Fibroblast of skin of right quadriceps (primary cell): Measurements from ENCODE around the gene TLX1.

Experiments used
- DNase-seq: peaks from one replicate; pipeline ENCODE4 v3.0.0-alpha.2; 2013

TLX1 gene

DNA sequence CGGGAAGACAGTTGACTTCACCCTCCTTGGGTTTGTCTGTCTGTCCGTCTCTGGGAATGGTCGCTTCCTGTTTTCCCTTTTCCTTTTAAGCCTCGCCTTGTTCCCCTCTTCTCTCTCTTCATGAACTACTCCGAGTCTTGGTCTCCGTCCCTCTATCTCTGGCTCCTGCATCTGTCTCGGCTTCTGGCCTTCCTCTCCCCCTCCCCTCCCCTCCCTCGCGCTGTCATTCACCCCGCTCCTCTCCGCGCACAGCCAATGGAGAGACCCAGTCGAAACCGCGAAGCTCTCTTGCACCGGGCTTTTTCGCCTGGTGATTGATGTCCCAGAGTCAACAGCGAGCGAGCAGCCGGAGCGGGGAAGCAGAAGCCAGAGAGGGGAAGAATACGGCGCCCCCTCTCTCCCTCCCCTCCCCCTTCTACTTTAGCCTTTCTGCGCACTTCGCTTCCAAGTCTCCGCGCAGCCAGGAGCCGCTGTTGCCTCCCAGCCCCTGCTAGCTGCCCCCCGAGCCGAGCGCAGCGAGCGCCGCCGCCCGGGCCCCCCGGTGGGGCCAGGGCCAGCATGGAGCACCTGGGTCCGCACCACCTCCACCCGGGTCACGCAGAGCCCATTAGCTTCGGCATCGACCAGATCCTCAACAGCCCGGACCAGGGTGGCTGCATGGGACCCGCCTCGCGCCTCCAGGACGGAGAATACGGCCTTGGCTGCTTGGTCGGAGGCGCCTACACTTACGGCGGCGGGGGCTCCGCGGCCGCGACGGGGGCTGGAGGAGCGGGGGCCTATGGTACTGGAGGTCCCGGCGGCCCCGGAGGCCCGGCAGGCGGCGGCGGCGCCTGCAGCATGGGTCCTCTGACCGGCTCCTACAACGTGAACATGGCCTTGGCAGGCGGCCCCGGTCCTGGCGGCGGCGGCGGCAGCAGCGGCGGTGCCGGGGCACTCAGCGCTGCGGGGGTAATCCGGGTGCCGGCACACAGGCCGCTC, at the start of gene TLX1:
Gene TLX1, plus strand, starts transcription at position 317 of the 978 bp plus-strand sequence. Its CDS starts 242 bp downstream, at position 559.
- no peak for DNase-seq

DNA sequence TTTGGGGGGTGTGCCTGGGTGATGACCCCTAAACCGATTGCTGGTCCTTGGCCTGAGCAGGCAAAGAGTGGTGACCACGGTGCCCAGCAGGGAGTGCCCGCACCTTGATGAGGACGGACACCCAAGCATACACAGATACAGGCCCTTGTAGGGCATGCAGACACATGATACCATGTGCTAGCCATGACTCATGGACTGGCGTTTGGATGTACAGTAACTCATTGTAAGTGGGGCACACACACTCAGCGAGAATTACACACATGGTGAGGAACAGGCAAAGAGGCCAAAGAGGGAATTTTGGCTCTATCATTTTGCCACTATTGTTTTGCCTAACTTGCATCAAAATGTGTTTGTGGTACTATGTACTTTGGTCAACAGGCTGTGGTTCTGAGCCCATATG, 45.3 kb upstream of the TLX1 start:
- no peak for DNase-seq

DNA sequence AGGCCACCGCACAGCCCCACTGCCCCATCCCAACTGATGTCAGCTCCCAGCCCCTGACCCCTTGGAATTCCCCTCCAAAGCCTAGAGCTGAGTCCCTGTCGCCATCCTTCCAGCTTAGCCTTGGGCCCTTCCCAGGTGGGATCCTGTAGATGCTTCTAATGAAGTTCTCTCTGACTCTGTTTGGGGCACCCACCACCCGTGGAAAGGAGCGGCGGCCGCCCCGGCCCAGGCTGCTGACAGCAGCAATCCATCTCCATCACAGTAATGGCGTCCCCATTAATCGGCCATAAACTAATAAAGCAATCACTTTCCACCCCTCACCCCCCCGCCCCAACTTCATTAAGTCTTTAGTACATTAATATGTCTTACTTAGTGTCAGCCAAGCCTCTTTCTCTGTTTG, 43.7 kb upstream of the TLX1 start:
- no peak for DNase-seq

DNA sequence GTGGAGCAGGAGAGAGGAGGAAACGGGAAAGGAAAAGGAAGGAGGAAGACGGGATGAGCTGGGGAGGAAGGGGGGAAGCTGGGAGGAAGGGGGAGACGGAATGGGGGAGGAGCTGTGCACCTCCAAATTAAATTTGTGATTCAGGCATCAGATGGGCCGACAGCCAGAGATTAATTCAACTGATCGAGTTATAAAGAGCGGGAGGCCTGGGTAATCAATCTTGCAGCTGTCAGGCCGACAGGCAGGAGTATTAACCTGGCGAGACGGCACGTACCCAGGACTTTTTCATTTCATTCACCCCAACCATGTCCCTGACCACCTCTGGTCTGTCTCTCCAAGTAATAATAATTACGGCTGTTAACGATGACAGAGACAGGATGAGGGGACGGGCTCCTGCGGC, 43.1 kb upstream of the TLX1 start:
- DNase-seq = no peak

DNA sequence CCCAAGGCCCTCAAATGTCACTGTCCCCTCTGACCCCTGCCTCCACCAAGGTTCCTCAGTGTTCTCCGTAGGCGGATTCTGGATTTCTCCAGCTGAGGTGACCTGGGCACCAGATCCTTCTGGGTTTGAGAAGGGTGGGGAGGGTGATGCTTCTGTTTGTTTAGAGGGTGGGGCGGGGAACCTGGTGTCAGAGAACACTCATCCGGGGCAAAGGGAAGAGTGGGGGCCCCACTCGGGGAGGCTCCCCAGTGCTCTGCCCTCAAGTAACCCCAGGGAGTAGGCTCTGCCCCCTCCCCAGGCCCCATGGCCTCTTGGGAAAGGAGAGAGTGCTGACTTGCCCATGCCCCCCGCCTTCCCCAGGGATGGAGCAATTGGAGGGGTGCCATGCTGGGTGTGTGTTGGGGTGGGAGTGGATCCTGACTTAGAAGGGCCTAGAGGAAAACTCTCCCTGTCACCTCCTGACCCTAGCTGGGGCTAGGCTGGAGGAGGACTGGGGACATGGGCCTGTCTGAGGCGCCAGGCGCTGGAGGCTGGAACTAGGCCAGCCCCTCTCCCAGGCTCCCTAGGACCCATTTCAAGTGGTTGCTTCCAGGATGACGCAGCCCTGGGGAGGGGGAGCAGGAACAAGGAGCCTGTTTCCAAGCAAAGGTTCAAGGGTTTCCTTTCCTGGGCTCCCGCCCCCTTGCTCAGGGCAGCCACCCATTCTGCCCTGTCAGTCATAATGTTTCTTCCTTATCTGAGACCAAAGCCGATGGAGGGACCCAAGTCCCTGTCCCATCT, 41.4 kb upstream of the TLX1 start:
- DNase-seq = no peak

DNA sequence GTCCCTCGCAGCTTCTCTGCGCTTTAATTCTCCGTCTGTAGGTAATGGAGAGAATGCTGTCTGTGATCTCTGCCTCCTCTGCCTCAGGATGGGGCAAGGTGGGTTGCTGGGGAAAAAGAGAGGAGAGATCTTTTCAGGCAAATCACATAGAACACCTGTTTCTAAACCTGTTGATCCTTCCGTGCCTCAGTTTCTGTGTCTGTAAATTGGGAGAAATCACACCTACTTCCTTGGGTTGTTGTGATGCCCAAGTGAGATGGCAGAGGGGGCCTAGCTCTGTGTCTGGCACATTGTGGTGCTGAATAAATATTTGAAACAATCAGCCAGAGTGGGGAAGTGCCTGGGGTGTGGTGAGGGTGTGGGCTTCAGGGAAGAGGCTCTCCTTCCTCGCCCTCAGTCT, 40.5 kb upstream of the TLX1 start:
- DNase-seq = no peak

DNA sequence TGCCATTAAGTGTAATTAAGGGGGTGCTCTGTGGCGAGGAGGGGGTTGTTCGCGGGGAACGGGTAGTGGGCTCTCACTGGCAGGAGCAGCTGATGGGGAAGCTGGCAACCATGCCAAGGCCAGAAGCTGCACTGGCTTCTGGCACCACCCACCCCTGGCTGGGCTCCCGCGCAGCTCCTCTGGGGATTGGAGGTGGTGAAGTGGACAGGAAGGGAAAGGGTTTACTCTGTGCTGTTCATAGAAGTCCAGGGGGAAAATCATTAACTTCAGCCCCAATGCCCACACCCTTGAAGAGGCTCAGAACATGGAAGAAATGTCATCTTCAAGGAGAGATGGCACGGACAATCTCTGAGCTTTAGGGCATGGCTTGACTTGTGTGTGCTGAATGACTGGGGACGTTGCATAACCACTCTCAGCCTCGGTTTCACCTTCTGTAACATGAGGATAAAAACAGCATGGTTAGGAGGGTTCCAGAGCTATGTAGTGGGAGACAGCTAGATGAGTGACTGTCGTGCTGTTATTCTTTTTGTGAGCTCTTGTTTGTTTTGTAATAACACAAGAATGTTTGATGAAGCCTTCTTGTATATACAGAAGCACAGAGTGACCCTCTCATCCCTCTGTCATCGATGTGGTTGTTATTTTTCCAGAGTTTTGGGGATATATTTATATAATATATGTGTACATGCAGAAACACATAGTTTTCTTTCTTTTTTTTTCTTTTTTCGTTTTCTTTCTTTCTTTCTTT, 39.4 kb upstream of the TLX1 start:
- no peak for DNase-seq

DNA sequence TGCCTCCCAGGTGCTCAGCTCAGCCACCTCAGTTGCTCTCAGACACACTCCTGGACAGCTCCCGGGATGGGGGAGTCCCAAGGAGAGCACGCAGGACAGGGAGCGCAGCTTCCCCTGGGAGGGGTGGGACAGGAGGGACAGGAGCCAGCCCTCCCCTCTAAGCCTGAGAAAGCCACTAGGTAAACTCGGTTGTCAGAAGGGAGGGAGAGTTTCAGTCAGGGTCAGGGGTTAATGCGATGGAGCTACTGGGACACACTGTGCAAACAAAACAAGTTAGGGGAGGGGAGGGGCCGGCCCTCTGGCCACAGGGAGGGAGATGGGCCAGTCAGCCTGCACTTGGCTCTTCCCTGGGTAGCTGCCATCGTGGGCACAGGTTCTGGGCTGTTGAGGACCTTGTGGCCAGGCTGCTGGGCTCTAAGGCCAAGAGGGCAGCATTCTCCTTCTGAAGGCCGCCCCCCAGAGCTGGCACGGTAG, 38.2 kb upstream of the TLX1 start:
- DNase-seq = no peak

DNA sequence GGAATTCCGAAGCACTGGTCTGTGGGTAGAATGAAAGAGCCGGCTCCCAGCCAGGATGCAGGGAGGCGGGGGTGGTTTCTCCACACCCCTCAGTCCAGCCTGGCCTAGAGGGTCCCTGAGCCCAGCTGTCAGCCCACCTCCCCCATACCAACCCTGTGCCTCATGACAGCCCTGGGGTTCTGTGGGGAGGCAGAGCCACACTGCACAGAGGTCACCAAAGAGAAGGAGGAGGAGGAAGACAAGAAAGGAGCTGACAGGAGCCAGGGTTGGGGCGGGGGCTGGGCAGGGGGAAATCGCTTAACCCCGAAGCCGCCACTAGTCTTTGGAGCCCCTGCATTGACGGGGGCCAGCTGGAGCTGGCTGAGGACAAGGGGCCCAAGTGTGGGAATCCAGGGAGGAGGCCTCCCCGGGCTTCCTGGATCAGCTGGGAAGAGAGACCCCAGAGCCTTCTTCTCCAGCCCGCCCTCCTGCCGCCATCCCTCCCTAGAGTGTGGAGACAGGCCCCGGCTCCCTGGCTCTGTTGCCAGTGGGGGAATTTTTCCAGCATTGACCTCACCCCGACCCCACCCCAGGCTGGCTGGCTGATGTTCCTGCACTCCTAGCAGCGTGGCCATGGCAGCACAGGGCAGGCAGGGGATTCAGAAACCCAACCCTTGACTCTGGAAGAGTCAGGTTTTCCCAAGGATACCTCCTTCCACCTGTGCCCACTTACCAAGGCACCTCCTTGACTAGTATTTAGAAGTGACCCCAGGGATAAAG, 36.8 kb upstream of the TLX1 start:
- no peak for DNase-seq

DNA sequence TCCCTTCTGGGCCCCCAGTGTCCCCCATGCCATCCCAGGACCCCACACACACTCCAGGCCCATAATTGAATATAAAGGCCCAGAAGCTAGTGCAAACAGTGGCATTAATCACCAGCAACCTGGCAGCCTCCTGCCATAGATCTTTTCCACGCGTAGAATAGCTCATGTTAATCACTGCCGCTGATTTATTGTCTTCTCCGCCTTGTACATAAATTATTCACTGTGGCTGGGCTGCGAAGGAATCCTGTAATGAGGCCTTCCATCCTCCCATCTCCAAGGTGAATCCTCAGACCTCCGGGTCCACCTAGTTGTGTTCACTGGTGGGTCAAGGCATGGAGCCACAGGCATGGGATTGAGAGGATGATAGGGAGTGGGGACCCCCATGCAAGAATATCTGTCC, 36.1 kb upstream of the TLX1 start:
- DNase-seq = no peak

DNA sequence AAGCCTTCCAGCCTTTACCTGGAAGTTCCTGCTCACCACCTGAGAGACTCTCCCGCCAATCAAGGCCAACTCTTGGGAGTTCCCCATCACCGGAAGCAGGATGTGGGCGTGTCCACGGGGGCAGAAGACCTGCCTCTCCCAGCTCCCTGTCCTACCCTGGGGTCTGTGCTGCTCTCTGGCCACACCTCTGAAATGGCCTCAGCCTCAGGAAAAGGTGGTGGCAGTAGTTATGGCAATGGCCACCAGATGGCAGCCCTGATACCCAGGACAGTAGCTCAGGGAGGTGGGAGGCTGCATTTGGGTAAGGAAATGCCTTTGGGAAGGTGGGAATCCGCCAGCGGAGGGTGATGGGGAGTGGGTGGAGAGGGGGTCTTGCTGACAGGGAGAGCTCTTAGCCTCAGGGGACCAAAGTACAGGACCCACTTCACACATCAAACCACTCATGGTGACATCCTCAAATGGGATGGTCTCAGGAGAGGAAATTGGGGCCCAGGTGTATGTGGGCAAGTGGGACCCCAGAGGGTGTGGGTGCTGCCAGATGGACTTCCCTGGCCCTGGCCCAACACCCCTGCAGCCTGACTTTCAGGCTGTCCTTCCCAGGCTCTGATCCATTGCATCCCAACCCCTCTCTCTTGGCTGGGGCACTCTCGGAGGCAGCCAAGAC, 35.4 kb upstream of the TLX1 start:
- DNase-seq = peak; percentile 51

DNA sequence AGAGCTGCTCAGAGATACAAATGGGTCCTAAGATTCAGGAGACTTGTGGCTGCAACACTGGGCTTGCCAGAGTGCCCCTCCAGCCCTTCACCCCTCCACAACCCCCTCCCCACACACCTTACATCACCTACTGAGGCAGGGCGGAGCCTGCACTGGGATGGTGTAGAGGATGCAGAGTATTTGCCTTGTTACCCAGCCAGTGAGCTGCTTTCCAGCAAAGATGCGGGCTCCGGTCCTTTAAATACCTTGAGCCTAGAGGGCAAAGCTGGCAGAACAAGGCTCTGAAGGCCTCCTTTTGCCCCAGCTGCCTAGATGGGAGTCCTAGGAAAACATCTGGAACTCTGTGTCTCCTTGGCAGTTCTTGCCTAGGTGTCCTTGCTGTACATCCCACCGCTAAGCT, 34.7 kb upstream of the TLX1 start:
- DNase-seq = no peak

DNA sequence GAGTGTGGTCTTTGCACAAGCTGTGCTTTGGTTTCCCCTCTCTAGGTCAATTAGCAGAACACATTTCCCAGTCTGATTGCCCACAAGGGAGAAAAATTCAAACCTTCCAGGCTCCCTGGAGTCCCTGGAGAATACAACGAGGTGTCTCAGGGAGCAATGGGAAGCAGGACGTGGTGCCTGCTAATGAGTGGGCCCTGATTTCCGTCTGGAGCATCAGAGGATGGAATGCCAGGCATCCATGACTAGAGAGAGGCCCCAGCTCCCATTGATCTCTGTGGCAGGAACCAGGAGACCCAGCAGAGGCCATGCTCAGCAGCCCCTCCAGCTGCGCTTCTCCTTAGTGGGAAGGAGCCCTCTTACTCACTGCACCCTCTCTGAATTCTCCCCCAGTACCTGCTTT, 33.2 kb upstream of the TLX1 start:
- no peak for DNase-seq

DNA sequence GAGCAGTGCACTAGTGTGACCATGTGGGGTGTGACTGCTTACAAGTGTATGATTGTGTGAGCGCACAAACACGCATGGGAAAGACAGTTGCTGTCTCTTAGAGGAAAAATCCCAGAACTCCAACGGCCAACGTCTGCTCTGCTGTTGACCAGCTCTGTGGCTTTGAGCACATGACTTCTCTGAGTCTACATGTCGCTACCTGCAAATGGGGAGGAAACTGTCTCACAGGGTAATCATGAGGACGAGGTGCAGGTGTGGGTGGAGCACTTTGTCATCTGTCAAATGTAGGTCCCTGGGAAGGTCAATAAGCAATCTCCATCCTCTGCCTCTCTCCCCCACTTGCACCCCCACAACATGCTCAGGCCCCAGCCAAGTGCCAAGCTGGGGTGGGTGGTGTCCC, 31.2 kb upstream of the TLX1 start:
- no peak for DNase-seq

DNA sequence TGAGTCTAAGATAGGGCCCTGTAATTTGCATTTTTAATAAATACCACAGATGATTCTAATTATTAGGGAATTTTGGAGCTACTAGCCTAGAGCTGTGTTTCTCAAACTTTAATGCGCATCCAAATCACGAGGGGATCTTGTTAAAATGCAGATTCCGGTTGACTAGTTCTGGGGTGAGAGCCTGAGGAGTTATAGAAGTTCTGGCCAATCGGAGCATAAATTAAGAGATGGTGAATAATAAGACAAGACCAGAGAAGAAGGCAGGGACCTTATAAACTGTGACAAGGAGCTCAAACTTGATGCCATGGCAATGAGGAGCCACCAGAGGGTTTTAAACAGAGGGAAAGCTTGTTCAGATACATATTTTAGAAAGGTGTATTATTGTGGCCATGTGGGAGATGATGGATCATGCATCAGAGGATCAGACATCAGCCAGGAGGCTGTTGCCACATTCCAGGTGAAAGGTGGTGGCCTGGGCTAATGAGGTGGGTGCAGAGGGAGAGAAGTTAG, 29.7 kb upstream of the TLX1 start:
- no peak for DNase-seq

DNA sequence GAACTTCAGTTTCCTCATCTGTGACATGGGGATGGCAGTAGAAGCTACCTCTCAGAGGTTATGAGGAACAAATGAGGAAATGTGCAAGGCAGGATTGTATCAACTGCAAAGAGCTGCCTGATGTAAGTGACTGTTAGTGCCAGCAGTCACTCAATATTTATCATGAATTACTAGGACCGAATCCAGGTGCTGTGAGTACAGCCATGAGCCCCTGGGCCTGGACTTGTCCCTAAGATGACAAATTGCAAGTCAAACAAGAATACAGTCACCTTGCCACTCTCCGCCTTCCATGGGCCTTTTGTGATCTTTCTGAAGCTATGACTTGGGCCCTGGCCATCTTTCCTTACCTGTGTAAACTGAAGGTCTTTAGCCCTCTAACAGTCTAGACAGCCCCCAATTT, 27.7 kb upstream of the TLX1 start:
- DNase-seq = no peak

DNA sequence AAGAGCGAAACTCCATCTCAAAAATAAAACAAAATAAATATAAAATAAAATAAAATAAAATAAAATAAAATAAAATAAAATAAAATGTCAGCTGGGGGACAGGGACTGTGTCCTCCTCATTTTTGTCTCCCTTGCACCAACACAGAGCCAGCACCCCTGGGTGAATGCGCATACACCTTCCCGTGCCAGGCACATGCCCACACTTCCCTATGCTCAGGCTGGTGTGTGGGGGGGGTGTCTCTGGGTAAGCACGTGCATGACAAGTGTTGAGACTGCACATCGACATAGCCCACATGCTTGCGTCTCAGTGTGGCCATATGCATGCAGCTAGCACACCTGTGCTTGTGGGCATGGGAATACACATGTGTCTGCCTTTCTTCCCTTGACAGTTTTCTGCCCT, 24.7 kb upstream of the TLX1 start:
- DNase-seq = no peak

DNA sequence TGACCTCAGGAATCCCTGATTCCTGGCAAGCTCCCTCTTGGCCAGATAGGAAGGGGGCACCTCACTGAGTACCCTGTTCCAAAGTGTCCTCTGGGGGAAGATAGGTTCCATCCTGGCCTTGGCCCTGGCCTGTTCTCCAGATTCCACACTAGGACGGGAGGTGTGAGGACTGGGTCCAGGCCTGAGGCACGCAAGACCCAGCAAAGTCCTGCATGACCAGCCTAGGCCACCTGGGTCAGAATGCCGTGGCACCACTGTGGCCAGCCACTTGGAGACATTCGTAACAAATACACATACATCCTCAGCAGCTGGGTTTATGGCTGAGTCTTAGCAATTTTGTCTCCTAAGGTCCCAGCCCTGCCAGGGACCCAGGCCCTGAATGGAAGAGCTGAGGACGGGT, 23.3 kb upstream of the TLX1 start:
- no peak for DNase-seq

DNA sequence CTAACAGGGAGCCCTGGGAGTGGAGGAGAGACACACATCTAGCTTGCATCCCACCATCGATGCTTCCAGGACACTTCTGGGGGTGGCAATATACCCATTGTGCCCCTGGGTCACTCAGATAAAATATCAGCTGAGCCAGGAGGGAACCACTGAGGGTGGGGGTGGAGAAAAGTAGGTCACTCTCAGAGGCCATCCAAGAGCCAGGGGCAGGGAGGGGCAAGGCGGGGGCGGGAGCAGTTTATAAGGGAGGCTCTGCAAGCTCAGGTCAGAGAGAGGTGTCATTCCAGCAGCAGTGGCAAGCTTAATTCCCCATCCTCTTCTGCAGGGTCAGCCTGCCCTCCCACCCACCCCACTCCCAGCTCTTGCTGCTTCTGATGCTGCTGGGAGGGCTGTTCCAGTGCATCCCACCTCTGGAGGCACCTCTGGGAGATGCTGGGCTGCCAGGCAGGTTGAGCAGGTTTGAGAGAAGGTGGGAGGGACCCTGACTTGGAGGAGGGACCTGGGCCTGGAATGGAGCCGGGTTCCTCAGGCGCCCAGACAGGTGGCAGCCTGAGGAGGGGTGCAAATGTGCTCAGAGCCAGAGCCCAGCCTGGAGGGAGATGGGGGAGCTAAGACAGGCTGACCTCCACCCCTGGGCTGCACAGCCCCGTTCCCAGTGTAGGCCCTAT, 20.1 kb upstream of the TLX1 start:
- DNase-seq = no peak

DNA sequence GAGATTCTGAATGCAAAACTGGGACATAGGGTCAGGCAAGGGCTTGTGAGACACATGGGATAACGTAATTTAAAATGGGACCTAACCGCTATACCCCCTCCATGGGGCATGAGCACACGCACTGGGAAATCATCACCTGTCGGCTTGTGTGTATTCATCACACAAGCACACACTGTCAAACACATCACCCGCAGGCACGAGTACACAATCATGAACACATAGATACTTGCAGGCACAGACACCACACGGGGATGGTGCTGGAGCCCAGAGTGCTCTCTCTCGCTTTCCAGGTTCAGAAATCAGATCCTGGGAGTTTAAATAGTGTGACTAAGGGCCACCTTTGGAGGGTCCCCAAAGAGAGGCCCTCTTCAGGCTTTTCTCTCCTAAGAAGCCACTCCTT, 19.6 kb upstream of the TLX1 start:
- no peak for DNase-seq
